Middle frontal gyrus (tissue), 1 donor: ENCODE results near the gene APOBEC3C.
"Not testable (repeated sequence)": the region's sequence is repeated elsewhere in the genome, so short reads cannot be mapped to it uniquely, and the experiment has no call there.

Experiments used
- DNase-seq: peaks from one replicate; pipeline ENCODE4 v3.0.0-alpha.2; 2015; ENCODE audit warnings: low spot score; ENCODE audit errors: extremely low spot score

The APOBEC3C gene

DNA sequence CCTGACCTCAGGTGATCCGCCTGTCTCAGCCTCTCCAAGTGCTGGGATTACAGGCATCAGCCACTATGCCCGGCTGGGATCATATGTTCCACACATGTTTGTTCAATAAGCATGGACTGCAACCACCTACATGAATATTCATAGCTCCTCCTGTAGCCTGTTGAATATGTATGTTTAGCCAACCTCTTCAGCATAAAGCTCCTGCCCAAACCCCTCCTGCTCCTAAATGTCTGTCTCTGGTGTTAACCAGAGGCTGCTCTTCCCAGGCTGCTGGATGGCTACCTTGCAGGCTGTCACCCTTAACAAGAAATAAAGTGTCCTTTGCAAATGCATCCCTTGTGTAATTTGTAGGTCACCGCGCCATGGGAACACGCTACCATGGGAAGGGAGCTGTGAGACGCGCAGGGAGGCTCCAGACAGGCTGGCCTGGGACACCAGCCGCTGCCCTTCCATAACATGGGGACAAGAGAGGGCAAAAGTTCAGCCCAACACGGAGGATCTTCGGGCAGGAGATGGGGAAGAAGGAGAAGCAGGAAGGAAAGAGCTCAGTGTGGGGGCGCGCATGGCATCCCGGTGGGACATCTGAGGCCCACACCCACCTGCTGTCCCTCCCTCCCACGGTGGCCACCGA is 6.1 kb downstream of the APOBEC3C start:
- DNase-seq, result not testable (repeated sequence)

GRCh38 chr22:39021552-39022250 is 7.6 kb downstream of the APOBEC3C start:
- DNase-seq, result no peak

- DNase-seq, result no peak
These were observed 10.7 kb downstream of the APOBEC3C start for GRCh38 chr22:39024519-39025308.

DNA sequence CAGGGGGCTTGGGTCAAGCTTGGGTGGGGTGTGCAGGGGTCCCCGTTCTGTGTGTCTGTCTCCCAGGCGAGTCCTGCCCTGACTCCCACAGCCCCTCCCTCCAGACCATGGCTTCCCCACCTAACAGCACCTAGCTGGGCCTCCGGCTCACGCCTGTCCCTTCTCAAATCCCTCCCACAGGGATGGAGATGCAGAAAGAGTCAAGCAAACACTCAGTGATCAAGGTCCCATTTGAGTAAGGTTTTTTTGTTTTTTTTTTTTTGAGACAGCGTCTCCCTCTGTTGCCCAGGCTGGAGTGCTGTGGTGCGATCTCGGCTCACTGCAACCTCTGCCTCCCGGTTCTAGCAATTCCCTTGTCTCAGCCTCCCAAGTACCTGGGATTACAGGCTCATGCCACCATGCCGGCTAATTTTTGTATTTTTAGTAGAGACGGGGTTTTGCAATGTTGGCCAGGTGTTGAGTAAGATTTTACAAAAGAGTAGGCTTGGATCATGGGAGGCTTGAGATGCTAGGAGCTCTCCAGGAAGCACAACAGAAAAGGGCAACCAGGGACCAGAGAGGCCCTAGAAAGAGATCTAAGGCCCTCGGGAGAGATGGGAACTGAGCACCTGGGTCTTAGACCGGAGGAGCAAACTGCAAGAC is 12.6 kb downstream of the APOBEC3C start:
- DNase-seq, result no peak

DNA sequence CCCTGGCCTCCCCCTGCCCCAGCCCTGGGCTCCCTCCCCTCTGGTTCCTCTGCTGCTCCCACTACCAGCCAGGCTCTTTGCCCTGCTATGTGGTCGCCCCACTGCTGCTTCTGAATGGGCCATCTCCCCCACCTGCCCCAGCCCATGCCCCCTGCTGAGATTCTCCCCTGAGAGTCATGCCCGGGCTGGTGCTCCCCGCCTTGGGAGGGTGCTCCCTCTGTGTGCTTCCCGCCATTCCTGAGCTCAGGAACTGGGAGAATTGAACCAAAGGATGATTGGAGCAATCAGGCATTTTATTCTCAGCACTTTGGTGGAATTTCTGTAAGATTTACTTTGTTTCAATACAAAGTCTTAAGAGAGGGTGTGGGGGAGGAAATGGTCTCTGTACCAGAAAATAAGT is 13.7 kb downstream of the APOBEC3C start:
- DNase-seq, result no peak

DNA sequence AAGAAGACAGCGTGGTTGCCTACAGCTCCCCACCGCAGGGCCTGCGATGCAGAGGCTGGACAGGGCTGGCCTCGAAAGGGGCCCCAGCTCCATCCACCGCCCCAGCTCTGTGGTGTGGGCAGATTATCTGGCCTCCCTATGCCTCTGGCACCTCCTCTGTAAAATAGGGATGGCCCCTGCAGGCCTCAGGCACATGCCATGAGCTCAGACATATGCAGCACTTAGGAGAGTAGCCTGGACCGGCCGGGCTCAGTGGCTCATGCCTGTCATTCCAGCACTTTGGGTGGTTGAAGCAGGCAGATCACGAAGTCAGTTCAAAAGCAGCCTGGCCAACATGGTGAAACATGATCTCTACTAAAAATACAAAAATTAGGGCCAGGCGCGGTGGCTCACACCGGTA is 14.2 kb downstream of the APOBEC3C start:
- DNase-seq, result no peak

DNA sequence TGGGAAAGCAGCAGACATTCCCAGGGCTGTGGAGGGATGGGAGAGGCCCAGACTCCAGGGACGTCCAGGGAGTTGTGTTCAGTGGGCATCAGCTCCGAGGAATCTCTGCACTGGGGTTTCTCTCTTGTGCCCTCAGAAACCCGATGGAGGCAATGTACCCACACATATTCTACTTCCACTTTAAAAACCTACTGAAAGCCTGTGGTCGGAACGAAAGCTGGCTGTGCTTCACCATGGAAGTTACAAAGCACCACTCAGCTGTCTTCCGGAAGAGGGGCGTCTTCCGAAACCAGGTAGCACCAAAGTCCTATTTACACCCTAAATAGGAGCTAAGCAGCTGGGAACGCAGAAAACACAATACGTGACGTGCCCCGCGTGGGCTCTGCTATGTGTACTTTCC is 15.2 kb downstream of the APOBEC3C start:
- DNase-seq, result no peak

- DNase-seq, result no peak
These were observed 16.6 kb downstream of the APOBEC3C start for GRCh38 chr22:39030705-39031104.

DNA sequence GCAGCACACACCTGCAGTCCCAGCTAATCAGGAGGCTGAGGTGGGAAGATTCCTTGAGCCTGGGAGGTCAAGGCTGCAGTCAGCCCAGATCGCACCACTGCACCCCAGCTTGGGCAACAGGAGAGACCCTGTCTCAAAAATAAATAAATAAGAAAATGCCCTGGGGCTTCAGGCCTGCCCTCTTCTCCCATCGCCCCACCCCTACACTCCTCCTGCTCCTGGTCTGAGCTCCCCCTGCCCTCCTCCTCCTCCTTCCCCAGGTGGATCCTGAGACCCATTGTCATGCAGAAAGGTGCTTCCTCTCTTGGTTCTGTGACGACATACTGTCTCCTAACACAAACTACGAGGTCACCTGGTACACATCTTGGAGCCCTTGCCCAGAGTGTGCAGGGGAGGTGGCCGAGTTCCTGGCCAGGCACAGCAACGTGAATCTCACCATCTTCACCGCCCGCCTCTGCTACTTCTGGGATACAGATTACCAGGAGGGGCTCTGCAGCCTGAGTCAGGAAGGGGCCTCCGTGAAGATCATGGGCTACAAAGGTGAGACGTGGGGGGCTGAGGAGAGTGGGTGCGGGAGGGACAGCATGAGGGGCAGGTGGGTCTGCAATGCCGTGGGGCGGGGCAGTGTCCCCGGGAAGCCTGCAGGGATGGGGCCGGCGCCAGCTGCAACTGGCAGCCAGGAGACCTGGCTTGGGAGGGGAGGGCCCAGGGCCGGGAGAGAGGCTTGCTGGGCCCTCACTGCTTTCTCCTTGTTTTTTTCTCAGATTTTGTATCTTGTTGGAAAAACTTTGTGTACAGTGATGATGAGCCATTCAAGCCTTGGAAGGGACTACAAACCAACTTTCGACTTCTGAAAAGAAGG is 17.6 kb downstream of the APOBEC3C start:
- not testable (repeated sequence) for DNase-seq

GRCh38 chr22:39037071-39037470 is 23.0 kb downstream of the APOBEC3C start:
- DNase-seq, result not testable (repeated sequence)

- no peak for DNase-seq
These were observed 25.5 kb downstream of the APOBEC3C start for GRCh38 chr22:39039306-39040126.

DNA sequence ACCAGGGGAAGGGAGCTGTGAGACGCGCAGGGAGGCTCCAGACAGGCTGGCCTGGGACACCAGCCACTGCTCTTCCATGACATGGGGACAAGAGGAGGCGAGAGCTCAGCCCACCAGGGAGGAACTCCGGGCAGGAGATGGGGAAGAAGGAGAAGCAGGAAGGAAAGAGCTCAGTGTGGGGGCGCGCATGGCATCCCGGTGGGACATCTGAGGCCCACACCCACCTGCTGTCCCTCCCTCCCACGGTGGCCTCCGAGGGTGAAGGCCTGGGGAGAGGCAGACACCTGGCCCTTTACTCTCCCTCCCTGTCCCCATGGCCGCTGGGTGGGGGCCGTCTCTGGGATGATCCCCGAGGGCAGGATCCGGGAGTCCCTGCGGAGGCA is 26.1 kb downstream of the APOBEC3C start:
- not testable (repeated sequence) for DNase-seq

DNA sequence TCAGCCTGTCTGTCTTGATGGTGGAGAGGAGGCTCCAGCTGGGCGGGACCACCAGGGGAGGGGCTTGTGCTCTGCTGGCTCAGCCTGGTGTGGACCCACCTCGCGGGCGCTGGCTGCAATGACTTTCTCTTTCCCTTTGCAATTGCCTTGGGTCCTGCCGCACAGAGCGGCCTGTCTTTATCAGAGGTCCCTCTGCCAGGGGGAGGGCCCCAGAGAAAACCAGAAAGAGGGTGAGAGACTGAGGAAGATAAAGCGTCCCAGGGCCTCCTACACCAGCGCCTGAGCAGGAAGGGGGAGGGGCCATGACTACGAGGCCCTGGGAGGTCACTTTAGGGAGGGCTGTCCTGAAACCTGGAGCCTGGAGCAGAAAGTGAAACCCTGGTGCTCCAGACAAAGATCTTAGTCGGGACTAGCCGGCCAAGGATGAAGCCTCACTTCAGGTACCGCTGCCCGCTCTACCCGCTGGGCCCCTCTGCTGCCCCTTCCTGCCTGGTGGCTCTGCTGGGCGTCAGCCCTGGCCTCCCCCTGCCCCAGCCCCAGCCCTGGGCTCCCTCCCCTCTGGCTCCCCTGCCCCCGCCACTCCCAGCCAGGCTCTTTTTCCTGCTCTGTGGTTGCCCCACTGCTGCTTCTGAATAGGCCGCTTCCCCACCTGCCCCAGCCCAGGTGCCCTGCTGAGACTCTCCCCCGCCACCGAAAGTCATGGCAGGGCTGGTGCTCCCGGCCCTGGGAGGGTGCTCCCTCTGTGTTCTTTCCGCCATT is 26.7 kb downstream of the APOBEC3C start, which contains the start of gene APOBEC3F:
TSS of gene APOBEC3F (plus strand) at position 327 of the 759 bp plus-strand sequence. CDS start at position 424, 97 bp downstream.
- not testable (repeated sequence) for DNase-seq

DNA sequence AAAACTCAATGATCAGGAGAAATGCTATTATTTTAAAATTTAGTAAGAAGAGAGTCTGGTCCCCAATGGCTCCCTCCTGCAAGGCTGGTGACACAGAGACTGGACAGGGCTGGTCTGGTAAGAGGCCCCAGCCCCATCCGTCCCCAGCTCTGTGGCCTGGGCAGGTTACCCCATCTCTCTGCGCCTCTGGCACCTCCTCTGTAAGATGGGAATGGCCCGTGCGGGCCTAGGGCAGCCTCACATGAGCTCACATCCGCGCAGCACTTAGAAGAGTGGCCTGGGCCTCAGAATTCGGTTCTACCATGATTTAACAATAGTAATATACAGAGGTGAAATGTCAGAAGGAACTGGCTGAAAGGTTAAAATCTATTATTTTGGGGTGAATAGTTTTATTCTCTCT is 27.9 kb downstream of the APOBEC3C start:
- DNase-seq, result no peak

- DNase-seq, result not testable (repeated sequence)
These were observed 29.0 kb downstream of the APOBEC3C start for GRCh38 chr22:39043063-39043462.

DNA sequence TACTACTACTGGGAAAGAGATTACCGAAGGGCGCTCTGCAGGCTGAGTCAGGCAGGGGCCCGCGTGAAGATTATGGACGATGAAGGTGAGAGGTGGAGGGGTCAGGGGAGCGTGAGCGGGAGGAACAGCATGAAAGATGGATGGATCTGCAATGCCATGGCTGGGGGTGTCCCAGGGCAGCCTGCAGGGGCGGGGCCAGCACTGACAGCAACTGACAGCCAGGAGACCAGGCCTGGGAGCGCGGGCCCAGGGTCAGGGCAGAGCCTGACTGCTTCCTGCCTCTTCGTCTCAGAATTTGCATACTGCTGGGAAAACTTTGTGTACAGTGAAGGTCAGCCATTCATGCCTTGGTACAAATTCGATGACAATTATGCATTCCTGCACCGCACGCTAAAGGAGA is 31.1 kb downstream of the APOBEC3C start:
- not testable (repeated sequence) for DNase-seq

DNA sequence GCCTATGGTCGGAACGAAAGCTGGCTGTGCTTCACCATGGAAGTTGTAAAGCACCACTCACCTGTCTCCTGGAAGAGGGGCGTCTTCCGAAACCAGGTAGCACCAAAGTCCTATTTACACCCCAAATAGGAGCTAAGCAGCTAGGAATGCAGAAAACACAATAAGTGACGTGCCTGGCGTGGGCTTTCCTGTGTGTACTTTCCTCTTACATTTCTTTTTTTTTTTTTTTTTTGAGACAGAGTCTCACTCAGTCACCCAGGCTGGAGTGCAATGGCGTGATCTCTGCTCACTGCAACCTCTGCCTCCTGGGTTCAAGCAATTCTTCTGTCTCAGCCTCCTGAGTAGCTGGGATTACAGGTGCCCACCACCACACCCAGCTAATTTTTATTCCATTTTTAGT is 35.4 kb downstream of the APOBEC3C start:
- not testable (repeated sequence) for DNase-seq

DNA sequence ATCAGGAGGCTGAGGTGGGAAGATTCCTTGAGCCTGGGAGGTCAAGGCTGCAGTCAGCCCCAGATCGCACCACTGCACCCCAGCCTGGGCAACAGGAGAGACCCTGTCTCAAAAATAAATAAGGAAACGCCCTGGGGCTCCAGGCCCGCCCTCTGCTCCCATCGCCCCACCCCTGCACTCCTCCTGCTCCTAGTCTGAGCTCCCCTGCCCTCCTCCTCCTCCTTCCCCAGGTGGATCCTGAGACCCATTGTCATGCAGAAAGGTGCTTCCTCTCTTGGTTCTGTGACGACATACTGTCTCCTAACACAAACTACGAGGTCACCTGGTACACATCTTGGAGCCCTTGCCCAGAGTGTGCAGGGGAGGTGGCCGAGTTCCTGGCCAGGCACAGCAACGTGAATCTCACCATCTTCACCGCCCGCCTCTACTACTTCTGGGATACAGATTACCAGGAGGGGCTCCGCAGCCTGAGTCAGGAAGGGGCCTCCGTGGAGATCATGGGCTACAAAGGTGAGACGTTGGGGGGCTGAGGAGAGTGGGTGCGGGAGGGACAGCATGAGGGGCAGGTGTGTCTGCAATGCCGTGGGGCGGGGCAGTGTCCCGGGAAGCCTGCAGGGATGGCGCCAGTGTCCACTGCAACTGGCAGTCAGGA is 37.9 kb downstream of the APOBEC3C start:
- not testable (repeated sequence) for DNase-seq

GRCh38 chr22:39055658-39056057 is 41.6 kb downstream of the APOBEC3C start:
- DNase-seq, result no peak
